HG02852 (cell line): ENCODE results near the gene ARHGEF6.

ENCODE experiments used
- ATAC-seq: cut with Tn5 transposase; IDR thresholded peaks from one replicate; pipeline ENCODE4 v1.9.1; 2021; ENCODE audit warnings: mild to moderate bottlenecking, moderate library complexity; ENCODE audit not compliant: unreplicated experiment

Gene ARHGEF6

GRCh38 chrX:136652822-136653723, 127.7 kb downstream of the ARHGEF6 start:
- no peak for ATAC-seq

DNA sequence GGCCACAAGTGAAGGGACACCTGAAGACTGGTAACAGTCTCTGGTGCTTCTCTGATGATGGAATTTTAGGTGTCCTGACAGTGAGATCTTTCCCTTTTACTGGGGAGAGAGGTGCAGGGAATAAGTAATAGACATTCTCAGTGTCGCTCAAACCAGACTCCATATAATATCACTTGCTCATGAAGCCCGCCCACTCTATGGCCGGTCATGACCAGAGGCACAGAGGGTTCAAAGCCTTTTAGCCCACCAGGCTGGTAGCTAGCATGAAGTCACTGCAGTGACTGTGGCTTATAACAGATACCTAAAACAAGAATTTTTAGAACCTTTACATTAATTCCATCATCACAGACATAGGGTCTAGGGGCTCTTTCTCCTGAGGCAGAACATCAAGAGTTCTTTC, 129.9 kb downstream of the ARHGEF6 start:
- ATAC-seq = no peak

- ATAC-seq = no peak
Observed at GRCh38 chrX:136647677-136648360, 132.9 kb downstream of the ARHGEF6 start, which contains the start of gene CD40LG. Gene CD40LG, plus strand, starts transcription at chrX:136648158. Its CDS starts 91 bp downstream, at chrX:136648249.

DNA sequence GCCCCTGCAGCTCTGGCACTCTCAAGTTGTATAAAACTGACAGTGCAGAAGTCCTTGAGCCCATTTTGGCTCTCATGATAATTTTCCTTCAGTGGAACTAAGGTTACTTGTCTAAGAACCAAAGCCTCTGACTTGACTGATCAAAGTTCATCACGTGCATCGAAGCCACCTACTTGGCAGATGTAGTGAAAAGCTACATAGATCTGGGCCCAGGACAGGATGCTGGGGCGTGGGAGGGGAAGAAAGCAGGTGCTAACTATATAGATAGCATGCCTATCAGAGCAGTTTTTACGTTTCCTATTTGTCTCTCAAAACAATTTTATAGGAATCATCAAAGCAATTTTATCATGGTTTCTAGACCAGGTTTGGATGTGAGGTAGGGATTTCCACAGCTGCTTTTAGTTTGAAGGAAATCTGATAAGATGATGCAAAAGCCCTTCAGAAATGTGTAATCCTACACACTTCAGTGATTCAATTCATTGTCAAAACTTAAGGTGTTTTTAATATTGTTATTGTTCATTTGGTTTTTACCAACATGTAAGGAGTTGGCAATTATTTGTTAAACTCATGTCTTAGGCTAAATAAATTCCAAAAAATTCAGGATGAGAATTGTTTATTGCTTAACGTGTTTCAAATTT, 134.0 kb downstream of the ARHGEF6 start:
- ATAC-seq = no peak

DNA sequence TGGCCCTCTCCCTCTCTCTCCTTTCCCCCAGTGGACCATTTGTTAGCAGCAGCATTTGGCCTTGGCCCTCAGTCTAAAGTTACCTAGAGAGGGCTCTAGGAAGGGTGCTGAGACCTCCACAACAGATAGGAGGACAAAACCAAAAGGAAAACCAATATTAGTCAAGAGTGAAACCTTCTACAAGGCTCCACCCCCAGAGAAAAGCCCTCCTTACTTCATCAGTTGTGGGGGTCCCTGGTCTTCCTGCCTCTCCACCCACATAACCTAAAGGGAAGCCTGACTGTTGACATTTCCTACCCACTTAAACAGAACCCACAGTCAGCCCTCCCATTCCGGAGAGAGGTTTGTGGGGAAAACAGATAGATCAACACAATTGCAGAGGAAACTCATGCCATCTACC, 137.5 kb downstream of the ARHGEF6 start:
- no peak for ATAC-seq

DNA sequence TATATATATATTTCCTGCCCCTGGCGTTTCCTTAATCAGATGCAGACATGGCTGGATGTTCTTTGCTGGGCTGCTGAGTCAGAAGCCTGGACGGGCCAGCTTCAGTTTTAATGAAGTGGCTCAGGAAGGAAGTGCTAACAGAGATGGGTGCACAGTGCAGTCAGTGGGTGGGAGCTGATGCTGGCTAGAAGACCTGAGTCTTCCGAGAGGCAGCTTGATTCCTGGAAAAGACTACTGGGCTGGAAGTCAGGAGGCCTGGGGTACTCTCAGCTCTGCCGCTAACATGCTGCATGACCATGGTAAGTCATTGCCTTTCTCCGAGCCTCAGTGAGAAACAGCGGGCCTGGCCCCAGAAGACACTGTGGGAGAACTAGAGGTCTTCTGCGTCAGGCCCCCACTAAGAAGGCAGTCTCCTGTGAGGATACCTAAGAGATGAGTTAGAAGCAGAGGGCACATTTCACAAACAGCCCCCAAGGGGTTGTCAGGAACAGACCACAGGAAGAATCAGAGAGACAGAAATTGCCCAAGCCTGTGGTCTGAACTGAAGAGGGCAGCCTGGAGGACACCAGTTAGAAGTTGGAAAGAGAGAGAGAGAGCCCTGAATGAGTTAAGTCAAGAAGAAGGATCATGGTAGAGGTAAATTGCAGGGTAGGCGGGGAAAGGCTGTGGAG, 141.1 kb downstream of the ARHGEF6 start:
- no peak for ATAC-seq

GRCh38 chrX:136636121-136636520, 144.6 kb downstream of the ARHGEF6 start:
- no peak for ATAC-seq

DNA sequence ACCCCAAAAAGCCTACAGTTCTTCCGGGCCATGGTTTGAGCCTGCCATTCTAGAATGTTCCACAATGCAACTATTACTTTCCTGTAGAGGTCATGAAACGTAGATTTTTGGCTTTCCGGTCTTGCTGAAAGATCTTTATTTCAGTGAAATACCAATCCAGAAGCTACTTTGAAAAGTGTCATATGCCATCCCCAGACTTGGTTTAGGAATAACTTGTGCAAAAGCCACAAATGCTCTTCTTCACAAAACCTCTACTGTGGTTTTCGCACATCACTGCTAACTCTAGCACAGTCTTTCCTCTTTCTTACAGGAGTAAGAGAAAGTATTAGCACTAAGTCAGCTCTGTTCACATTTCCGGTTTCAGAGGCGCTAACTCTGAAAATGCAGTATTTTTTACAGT, 145.5 kb downstream of the ARHGEF6 start:
- no peak for ATAC-seq

GRCh38 chrX:136630881-136631280, 149.9 kb downstream of the ARHGEF6 start:
- no peak for ATAC-seq

- ATAC-seq = no peak
Observed at GRCh38 chrX:136629084-136629750, 151.5 kb downstream of the ARHGEF6 start.

GRCh38 chrX:136627409-136627808, 153.3 kb downstream of the ARHGEF6 start:
- ATAC-seq = no peak

- ATAC-seq = no peak
Observed at GRCh38 chrX:136626891-136627290, 153.8 kb downstream of the ARHGEF6 start.

DNA sequence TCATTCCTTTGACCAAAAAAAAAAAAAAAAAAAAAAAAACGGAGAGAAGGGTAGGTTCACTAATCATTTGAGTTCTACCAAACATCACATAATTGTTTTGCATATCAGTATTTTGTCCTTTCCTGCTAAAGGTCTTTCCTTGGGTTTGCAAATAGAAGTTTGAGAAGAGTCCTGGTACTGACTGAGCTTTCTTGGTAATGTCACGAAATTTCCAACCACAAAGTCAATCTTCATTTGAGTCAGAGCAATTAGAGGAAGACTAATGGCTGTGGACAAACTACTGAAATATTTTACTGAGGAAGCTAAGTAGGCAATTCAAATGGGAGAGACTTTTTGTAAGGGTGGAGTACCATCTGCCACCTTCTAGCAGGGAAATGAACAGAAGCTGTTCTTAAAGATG, 154.5 kb downstream of the ARHGEF6 start:
- ATAC-seq = peak; percentile 65

DNA sequence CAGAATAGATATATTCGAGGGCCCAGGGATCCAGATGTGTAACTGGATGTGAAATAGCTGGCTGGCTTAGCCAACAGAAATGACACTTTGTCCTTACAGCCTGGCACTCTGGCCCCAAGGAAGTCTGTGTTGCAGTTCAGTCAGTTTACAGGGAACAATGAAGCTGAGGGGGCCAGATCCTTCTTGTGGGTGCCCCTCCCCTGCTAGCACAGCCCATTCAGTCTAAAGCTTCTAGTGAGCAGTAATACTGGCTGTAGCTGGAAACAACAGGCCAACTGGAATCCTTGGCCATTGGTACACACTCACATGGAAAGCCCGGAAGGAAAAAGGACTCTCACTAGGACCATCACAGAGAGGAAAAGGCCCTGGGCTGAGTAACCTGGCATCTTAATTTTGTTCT, 155.5 kb downstream of the ARHGEF6 start:
- no peak for ATAC-seq

- ATAC-seq = no peak
Observed at GRCh38 chrX:136623396-136623795, 157.3 kb downstream of the ARHGEF6 start.

- no peak for ATAC-seq
Observed at GRCh38 chrX:136622568-136622967, 158.2 kb downstream of the ARHGEF6 start.

DNA sequence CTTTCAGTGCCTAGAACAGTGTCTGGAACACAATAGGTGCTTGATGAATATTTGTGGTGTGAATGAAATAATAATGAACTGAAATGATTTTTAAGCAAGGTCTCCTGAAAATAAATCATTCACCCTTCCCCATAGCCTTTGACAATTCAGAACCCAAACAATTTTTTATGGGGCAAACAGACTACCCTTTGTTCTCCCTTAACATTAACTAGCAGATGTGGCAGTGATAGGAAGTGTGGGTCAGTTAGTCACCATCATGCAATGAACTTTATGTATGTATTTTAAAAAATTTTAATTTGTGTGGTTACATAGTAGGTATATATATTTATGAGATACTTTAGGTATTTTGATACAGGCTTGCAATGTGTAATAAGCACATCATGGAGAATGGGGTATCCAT, 160.0 kb downstream of the ARHGEF6 start:
- ATAC-seq = no peak

DNA sequence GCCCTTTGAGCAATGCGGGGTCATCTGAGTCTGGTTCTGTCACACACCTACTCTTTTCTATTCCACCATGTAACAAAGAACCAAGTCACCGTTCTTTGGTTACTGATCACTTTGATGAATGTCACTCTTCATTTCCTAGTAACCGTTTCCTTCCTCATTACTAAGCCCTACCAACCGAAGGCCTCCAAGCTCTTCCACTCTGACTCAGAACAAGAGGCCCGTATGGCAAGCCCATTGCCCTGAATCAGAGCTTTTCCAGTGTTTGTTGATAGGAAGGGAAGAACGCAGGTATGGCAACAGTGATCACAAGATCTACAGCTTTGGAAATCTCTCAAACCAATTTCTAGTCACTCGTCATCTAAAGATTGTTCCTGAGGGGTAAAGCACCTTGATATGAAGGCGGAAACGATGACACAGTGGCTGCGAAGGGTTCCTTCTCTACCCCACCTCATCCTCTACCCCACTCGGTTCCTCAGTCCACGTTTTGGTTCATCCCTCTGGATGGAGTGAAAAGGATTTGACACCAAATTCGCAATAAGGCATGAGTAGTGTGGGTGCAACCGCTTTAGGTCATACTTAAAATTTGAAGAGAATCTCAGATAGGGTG, 160.7 kb downstream of the ARHGEF6 start:
- no peak for ATAC-seq

GRCh38 chrX:136616987-136617685, 163.6 kb downstream of the ARHGEF6 start:
- peak; percentile 99 for ATAC-seq
